ENCODE measurements around the gene NCR1.
"Not testable (repeated sequence)": the region's sequence is repeated elsewhere in the genome, so short reads cannot be mapped to it uniquely, and the experiment has no call there.

Gene NCR1

DNA sequence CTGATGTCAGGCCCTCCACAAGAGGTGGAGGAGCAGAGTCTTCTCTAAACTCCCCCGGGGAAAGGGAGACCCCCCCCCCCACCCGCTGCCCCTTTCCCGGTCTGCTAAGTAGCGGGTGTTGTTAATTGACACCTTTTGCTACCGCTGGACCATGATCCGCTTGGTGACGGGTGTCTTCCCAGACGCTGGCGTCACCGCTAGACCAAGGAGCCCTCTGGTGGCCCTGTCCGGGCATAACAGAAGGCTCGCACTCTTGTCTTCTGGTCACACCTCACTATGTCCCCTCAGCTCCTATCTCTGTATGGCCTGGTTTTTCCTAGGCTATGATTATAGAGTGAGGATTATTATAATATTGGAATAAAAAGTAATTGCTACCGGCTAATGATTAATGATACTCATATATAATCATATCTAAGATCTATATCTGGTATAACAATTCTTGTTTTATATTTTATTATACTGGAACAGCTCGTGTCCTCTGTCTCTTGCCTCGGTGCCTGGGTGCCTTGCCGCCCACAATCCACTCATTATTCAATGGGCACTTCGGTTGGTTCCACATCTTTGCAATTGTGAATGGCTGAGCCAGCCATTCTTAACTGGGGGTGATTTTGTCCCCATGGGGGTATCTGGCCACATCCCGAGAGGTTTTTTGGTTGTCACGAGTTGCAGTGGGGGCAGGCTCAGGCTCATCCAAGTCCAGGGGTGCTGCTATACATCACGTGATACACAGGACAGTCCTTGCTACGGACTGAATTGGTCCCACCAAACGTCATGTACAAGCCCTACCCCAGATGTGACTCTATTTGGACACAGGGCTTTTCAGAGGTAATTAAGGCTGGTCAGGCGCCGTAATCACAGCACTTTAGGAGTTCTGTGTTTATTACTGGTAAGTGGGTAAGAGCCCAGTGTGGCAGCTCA lies 14.0 kb downstream of the NCR1 start:
- H3K27ac ChIP-seq = not testable (repeated sequence)
- TF ChIP-seq, protein P1, sequence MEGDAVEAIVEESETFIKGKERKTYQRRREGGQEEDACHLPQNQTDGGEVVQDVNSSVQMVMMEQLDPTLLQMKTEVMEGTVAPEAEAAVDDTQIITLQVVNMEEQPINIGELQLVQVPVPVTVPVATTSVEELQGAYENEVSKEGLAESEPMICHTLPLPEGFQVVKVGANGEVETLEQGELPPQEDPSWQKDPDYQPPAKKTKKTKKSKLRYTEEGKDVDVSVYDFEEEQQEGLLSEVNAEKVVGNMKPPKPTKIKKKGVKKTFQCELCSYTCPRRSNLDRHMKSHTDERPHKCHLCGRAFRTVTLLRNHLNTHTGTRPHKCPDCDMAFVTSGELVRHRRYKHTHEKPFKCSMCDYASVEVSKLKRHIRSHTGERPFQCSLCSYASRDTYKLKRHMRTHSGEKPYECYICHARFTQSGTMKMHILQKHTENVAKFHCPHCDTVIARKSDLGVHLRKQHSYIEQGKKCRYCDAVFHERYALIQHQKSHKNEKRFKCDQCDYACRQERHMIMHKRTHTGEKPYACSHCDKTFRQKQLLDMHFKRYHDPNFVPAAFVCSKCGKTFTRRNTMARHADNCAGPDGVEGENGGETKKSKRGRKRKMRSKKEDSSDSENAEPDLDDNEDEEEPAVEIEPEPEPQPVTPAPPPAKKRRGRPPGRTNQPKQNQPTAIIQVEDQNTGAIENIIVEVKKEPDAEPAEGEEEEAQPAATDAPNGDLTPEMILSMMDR (conservative IDR thresholded peaks at IDR 0.05) = peak; percentile 79

DNA sequence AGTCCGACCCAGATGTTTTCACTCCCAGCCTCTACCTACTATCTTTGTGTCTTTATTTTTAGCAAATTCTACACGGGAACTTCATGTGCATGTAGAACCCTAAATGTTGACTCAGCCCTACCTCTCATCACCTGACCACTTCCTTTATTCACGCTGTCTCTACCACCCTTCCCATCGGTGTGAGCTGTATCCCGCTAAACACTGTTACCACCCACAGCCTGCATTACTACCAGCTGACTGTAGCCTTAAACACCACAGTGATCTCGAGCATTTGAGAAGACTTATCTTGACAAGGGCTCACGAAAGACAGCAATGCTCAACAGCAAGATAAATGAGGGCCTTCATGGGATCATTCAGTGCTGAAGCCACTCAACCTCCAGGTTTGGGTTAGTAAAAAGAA lies 15.1 kb downstream of the NCR1 start:
- no peak overlapping the region for H3K27ac ChIP-seq
- TF ChIP-seq, protein P1 (conservative IDR thresholded peaks at IDR 0.05) = no peak

DNA sequence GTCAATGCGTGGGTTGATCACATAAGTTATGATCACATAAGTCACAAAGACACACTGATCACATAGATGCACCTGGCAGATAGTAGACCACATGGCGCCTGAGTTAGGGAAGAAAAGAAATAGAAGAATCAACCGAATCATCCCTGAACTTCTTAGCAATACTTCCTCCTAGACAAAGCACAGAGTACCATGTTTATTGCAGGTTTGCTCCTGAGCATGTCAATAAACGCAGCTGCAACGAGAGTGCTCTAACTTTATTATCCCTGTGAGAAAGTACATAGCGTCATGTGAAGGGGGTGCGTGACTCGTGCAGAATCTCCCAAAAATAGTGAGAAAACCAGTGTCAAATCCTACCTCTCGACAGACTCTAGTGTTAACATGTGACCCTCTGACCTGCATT lies 17.3 kb downstream of the NCR1 start:
- no peak overlapping the region for H3K27ac ChIP-seq

DNA sequence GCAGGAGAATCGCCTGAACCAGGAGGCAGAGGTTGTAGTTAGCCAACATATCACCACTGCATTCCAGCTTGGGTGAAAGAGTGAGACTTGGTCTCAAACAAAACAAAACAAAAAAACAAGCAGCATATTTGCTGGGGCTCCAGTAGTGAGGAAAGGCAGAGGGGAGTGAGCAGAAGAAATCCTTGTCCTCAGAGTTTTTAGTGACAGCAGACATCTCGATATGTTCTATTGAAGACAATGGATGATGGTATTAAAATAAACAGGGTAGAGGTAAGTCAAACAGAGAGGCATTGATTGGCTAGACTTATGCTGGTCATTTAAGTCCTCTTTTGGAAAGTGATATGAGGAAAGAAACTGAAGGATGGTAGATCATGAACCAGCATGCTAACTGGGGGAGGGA lies 22.4 kb downstream of the NCR1 start:
- H3K27ac ChIP-seq = no peak overlapping the region
- TF ChIP-seq, protein P1 (conservative IDR thresholded peaks at IDR 0.05) = no peak

More for the DNA sequence above, 17.3 kb downstream of the NCR1 start:
- TF ChIP-seq, protein P1 (conservative IDR thresholded peaks at IDR 0.05) = no peak

DNA sequence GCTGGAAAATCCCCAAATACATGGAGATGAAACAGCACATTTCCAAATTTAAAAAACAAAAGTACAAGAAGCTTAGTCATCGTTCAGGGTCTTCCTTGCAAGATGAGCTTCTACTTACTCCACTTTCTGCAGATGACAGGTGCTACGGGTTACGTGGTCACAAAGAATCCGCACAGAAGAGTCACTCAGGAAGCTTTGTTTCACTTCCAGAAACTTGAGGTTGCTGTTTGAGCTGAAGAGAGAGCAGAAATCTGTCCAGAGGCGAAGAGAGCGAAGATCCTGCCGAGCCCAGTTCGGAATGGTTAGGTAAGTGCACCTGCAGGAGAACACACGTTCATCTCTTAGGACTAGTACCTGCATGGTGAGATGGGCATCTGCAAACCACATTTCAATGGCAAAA lies 32.0 kb downstream of the NCR1 start:
- no peak overlapping the region for H3K27ac ChIP-seq
- TF ChIP-seq, protein P1 (conservative IDR thresholded peaks at IDR 0.05) = no peak

DNA sequence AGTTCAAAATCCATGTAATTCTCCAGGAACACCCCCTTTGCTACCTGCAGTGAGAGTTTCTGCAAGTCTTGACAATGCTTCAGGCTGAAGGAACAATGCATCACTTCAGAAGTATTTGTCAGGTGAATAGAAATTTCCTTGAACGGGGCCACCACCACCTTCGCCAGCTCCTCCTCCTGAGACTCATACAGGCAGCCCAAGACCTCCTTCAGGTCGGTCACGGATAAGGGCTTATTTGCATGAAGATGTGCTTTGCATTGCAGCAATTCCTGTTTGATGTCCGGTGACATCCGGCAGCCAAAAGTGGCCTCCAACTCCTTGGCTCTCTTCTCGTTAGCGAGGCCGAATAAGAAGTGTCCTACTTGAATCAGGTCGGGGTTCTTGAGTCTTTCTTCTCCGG lies 33.0 kb downstream of the NCR1 start:
- no peak overlapping the region for H3K27ac ChIP-seq
- TF ChIP-seq, protein P1 (conservative IDR thresholded peaks at IDR 0.05) = no peak

DNA sequence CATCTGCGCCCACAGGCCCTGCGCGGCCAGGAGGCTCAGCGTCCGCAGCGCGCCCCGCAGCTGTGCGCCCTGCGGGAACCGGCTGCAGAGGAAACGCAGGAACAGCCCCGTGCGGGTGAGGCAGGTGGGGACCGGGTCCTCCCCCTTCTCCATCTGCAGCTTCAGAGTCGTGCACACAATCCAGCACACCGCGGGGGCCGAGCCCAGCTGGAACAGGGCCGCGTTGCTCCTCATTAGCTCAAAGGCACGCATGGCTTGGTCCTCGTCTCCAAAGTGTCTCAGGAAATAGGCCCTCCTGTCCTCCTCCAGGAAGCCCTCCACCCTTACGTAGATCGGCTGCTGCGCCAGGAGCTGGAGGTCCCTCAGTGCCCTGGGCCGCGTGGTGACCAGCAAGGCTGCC lies 33.6 kb downstream of the NCR1 start:
- H3K27ac ChIP-seq = not testable (repeated sequence)

DNA sequence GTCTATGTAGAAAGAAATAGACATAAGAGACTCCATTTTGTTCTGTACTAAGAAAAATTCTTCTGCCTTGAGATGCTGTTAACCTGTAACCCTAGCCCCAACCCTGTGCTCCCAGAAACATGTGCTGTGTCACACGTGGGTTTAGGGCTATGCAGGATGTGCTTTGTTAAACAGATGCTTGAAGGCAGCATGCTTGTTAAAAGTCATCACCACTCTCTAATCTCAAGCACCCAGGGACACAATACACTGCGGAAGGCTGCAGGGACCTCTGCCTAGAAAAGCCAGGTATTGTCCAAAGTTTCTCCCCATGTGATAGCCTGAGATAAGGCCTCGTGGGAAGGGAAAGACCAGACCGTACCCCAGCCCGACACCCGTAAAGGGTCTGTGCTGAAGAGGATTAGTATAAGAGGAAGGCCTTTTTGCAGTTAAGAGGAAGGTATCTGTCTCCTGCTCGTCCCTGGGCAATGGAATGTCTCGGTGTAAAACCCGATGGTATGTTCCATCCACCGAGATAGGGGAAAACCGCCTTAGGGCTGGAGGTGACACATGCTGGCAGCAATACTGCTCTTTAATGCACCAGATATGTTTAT lies 37.9 kb downstream of the NCR1 start:
- not testable (repeated sequence) for H3K27ac ChIP-seq
